H1 (cell line): ENCODE measurements around the gene MRGPRX2. TPM values are rescaled to one million over a fixed set of nuclear protein-coding genes. Genes with fewer than 3 reads are reported as not detected.

Experiments
- CTCF ChIA-PET: fragments of 300-600 bp; sonication (Branson Sonifier 250); formaldehyde crosslinking; loops from one replicate; lab custom pipeline; 2021; ENCODE audit not compliant: partially characterized antibody; lab: Charles Lee
- POLR2A ChIA-PET: fragments of 300-600 bp; sonication (Branson Sonifier 250); formaldehyde crosslinking; loops from one replicate; lab custom pipeline; 2021; ENCODE audit warnings: inconsistent platforms; ENCODE audit not compliant: partially characterized antibody; lab: Charles Lee
- DNase-seq, 2 experiments: peaks; one replicate each; pipeline versions ENCODE4 v3.0.0 to v3.0.0-alpha.2; 2010 to 2022; ENCODE audit warnings: low spot score in 2 of 2, low read depth in 1 of 2, mixed read lengths in 1 of 2
- FAIRE-seq: peaks from 2 replicates; lab custom pipeline; 2011; peaks lifted over from hg19 to GRCh38; lab: Jason Lieb, UNC
- H2AFZ ChIP-seq: 2 replicates; pipeline ENCODE4 v1.8.1; 2012; ENCODE audit warnings: low read length, inconsistent platforms
- H2AK5ac ChIP-seq: 2 replicates; pipeline ENCODE4 v1.6.1; 2013; ENCODE audit warnings: low read depth, low read length
- H2BK120ac ChIP-seq: replicated peaks from 2 replicates; pipeline ENCODE3; 2013; ENCODE audit warnings: low read depth, low read length, inconsistent platforms
- H2BK12ac ChIP-seq: 2 replicates; pipeline ENCODE4 v1.6.1; 2013; ENCODE audit warnings: low read depth, low read length
- H2BK15ac ChIP-seq: 2 replicates; pipeline ENCODE4 v1.6.1; 2013; ENCODE audit warnings: low read length
- H2BK20ac ChIP-seq: 2 replicates; pipeline ENCODE4 v1.6.1; 2013; ENCODE audit warnings: low read length
- H2BK5ac ChIP-seq: 2 replicates; pipeline ENCODE4 v1.6.1; 2013; ENCODE audit warnings: low read depth, low read length
- H3K14ac ChIP-seq: 2 replicates; pipeline ENCODE4 v1.6.1; 2013; ENCODE audit warnings: inconsistent platforms; ENCODE audit not compliant: insufficient read length
- H3K18ac ChIP-seq: 2 replicates; pipeline ENCODE4 v1.6.1; 2013; ENCODE audit warnings: low read length; ENCODE audit errors: extremely low read depth
- H3K23ac ChIP-seq: 2 replicates; pipeline ENCODE4 v1.6.1; 2013; ENCODE audit warnings: inconsistent platforms; ENCODE audit not compliant: insufficient read length
- H3K23me2 ChIP-seq: 2 replicates; pipeline ENCODE4 v1.6.1; 2013; ENCODE audit warnings: low read depth, low read length
- H3K27ac ChIP-seq: 2 replicates; pipeline ENCODE4 v1.6.1; 2011; ENCODE audit warnings: low read depth, low read length, inconsistent platforms
- H3K27me3 ChIP-seq, 4 experiments: replicated peaks in 1 of 4; 1 replicate in 1 of 4; 2 replicates in 3 of 4; pipeline versions ENCODE4 v1.6.1 to v1.8.1; 2011 to 2013; ENCODE audit warnings: low read length in 3 of 4, mild to moderate bottlenecking in 3 of 4, inconsistent platforms in 2 of 4, mixed read lengths in 2 of 4, moderate library complexity in 1 of 4; ENCODE audit not compliant: control insufficient read depth in 3 of 4, insufficient read depth in 3 of 4; ENCODE audit errors: extremely low read depth in 1 of 4
- H3K36me3 ChIP-seq, 4 experiments: 2 replicates each; pipeline versions ENCODE4 v1.6.1 to v1.8.1; 2011 to 2013; ENCODE audit warnings: mild to moderate bottlenecking in 4 of 4, low read length in 3 of 4, moderate library complexity in 2 of 4, control low read depth in 1 of 4, inconsistent platforms in 1 of 4; ENCODE audit not compliant: insufficient read depth in 4 of 4, control insufficient read depth in 2 of 4
- H3K4ac ChIP-seq: replicated peaks from 2 replicates; pipeline ENCODE3; 2013; ENCODE audit warnings: low read length, low read depth, mixed read lengths, inconsistent platforms; ENCODE audit not compliant: insufficient read length
- H3K4me1 ChIP-seq, 4 experiments: replicated peaks in 1 of 4; 1 replicate in 1 of 4; 2 replicates in 3 of 4; pipeline versions ENCODE4 v1.6.1 to v1.8.1; 2011 to 2013; ENCODE audit warnings: low read length in 3 of 4, inconsistent platforms in 2 of 4, mixed read lengths in 1 of 4; ENCODE audit not compliant: insufficient read depth in 4 of 4, control insufficient read depth in 3 of 4
- H3K4me2 ChIP-seq, 2 experiments: 2 replicates each; pipeline versions ENCODE4 v1.6.1 to v1.8.1; 2011 to 2013; ENCODE audit warnings: low read depth in 2 of 2, low read length in 2 of 2, control low read depth in 1 of 2, inconsistent platforms in 1 of 2, mild to moderate bottlenecking in 1 of 2; ENCODE audit not compliant: insufficient read depth in 1 of 2
- H3K4me3 ChIP-seq, 4 experiments: fragments of 200-600, 300-600 bp in 1 of 4; sonication (generic), shearing (Covaris generic), sonication (Bioruptor Twin) in 1 of 4; 2 replicates each; pipeline versions ENCODE4 v1.5.1 to v1.8.1; 2011 to 2016; ENCODE audit warnings: low read length in 4 of 4, low read depth in 3 of 4, control low read depth in 2 of 4, inconsistent platforms in 2 of 4, mild to moderate bottlenecking in 2 of 4, mixed read lengths in 1 of 4, moderate library complexity in 1 of 4; ENCODE audit not compliant: insufficient read depth in 2 of 4; ENCODE audit errors: extremely low read depth in 1 of 4
- H3K56ac ChIP-seq: replicated peaks from 2 replicates; pipeline ENCODE3; 2013; ENCODE audit warnings: low read depth, mild to moderate bottlenecking, mixed read lengths, low read length, inconsistent platforms; ENCODE audit not compliant: insufficient read length
- H3K79me1 ChIP-seq: 2 replicates; pipeline ENCODE4 v1.6.1; 2013; ENCODE audit warnings: low read depth, low read length, control low read depth
- H3K79me2 ChIP-seq, 2 experiments: 2 replicates each; pipeline versions ENCODE4 v1.6.1 to v1.8.1; 2012 to 2013; ENCODE audit warnings: low read length in 2 of 2, mild to moderate bottlenecking in 2 of 2, inconsistent platforms in 1 of 2; ENCODE audit not compliant: insufficient read depth in 2 of 2, control insufficient read depth in 1 of 2
- H3K9ac ChIP-seq, 4 experiments: replicated peaks in 1 of 4; 1 replicate in 1 of 4; 2 replicates in 3 of 4; pipeline versions ENCODE4 v1.6.1 to v1.8.1; 2011 to 2013; ENCODE audit warnings: low read depth in 3 of 4, low read length in 3 of 4, control low read depth in 2 of 4, mild to moderate bottlenecking in 2 of 4, moderate library complexity in 2 of 4, inconsistent platforms in 1 of 4; ENCODE audit errors: extremely low read depth in 1 of 4
- H3K9me3 ChIP-seq, 2 experiments: 2 replicates each; pipeline versions ENCODE4 v1.6.1 to v1.8.1; 2012 to 2013; ENCODE audit warnings: mild to moderate bottlenecking in 2 of 2, moderate library complexity in 2 of 2, control low read depth in 1 of 2, inconsistent platforms in 1 of 2, low read depth in 1 of 2, low read length in 1 of 2, mixed read lengths in 1 of 2; ENCODE audit not compliant: insufficient read depth in 2 of 2
- H4K20me1 ChIP-seq, 2 experiments: replicated peaks in 1 of 2; 2 replicates each; pipeline versions ENCODE3 to v1.8.1; 2011 to 2013; ENCODE audit warnings: inconsistent platforms in 2 of 2, low read length in 2 of 2, mild to moderate bottlenecking in 1 of 2; ENCODE audit not compliant: insufficient read depth in 2 of 2, control insufficient read depth in 1 of 2
- H4K5ac ChIP-seq: 2 replicates; pipeline ENCODE4 v1.6.1; 2013; ENCODE audit warnings: low read length, low read depth, mixed read lengths, inconsistent platforms; ENCODE audit not compliant: insufficient read length
- H4K8ac ChIP-seq: 2 replicates; pipeline ENCODE4 v1.8.0; 2013; ENCODE audit warnings: mild to moderate bottlenecking, moderate library complexity, low read length, inconsistent platforms; ENCODE audit not compliant: insufficient read depth; ENCODE audit errors: extremely low read depth
- H4K91ac ChIP-seq: replicated peaks from 2 replicates; pipeline ENCODE3; 2013; ENCODE audit warnings: low read length, mixed read lengths, inconsistent platforms; ENCODE audit not compliant: insufficient read length
- ATF3 ChIP-seq: IDR thresholded peaks from 2 replicates; pipeline ENCODE4 v1.6.1; 2011; ENCODE audit warnings: low read depth, mild to moderate bottlenecking, low read length; ENCODE audit not compliant: insufficient read depth
- JUND ChIP-seq: IDR thresholded peaks from 2 replicates; pipeline ENCODE4 v1.6.1; 2011; ENCODE audit warnings: mild to moderate bottlenecking, improper control_type of control experiment, low read length
- WGBS, 2 experiments: shearing (Covaris generic) in 1 of 2; methylation state at CpG; one replicate each; pipeline versions ENCODE4 v1.1.6 to v1.1.7; 2013 to 2015; ENCODE audit warnings: low lambda C conversion rate in 2 of 2, mixed read lengths in 2 of 2, inconsistent platforms in 1 of 2, low coverage in 1 of 2, missing lambda C conversion rate in 1 of 2; ENCODE audit not compliant: insufficient replicate concordance in 2 of 2, insufficient coverage in 1 of 2, insufficient read length in 1 of 2; ENCODE audit errors: extremely low coverage in 1 of 2, missing lambda C conversion rate in 1 of 2; 5-methylcytosine and 5-hydroxymethylcytosine counted together
- polyA plus RNA-seq, 7 experiments: library from polyadenylated mRNA; depleted of rRNA in 3 of 7; stranded (reverse) in 5 of 7; unstranded in 2 of 7; fragments of >200 nt in 5 of 7; fragments of 200-250 nt in 2 of 7; gene quantifications; 1 replicate in 5 of 7; 2 replicates in 1 of 7; 4 replicates in 1 of 7; pipeline versions ENCODE4 v1.2.1 to v1.2.3, GENCODE V29; 2011 to 2013; ENCODE audit warnings: missing spikeins in 2 of 7, mixed read lengths in 2 of 7
- total RNA-seq: library from RNA; stranded (reverse); fragmentation: NEBNext Ultra II Directional; extraction: Animal tissue kit (Norgen Biotek cat#: 25700); gene quantifications from 2 replicates; pipeline ENCODE4 v1.2.1, GENCODE V29; 2021

The MRGPRX2 gene
- total and polyA plus RNA-seq, 2 of the 8 experiments (the other 6 are each of a cell fraction or from before 2014, with no cell fraction given) = not detected

GRCh38 chr11:19018901-19019300 is 41.6 kb downstream of the MRGPRX2 start:
- H3K4me3 ChIP-seq = no peak overlapping the region
- no peaks in the 10 kb centered on the region for H3K4me1 ChIP-seq
- H3K23ac ChIP-seq = no peak overlapping the region
- no peak overlapping the region for H3K4ac ChIP-seq
- FAIRE-seq (peak; percentile 65), DNase-seq (peak in 1 of 2 experiments; percentile 62)
- H3K79me2 ChIP-seq = no peaks in the 10 kb centered on the region
- H2BK5ac ChIP-seq = no peak overlapping the region
- H3K9ac ChIP-seq = no peak overlapping the region
- ChIA-PET POLR2A (no interaction called here), CTCF (interaction anchor here (1.3 kb wide), 2 partner anchors 51 to 60 kb away, joined by 4 read pairs; no protein-coding TSS in a partner anchor)
- no peaks in the 10 kb centered on the region for H3K23me2 ChIP-seq
- no peak overlapping the region for H4K8ac ChIP-seq
- no peak overlapping the region for H2AK5ac ChIP-seq
- 51% methylated on average over 3 of the region's 3 CpGs; no CpG with 5 or more reads in 1 of the 2 experiments for WGBS, 2 experiments
- no peak overlapping the region for H3K14ac ChIP-seq
- H4K5ac ChIP-seq = no peak overlapping the region
- no peak overlapping the region for H3K4me2 ChIP-seq
- no peak overlapping the region for H2BK12ac ChIP-seq
- no peaks in the 10 kb centered on the region for H3K9me3 ChIP-seq
- no peak overlapping the region for H2AFZ ChIP-seq
- H3K36me3 ChIP-seq = no peaks in the 10 kb centered on the region
- H3K27ac ChIP-seq = no peak overlapping the region
- no peak overlapping the region for H3K56ac ChIP-seq
- peaks cover 0 to 1% (median 0%) of the 10 kb centered on the region in 4 experiments; a peak in 1 of 7 replicates for H3K27me3 ChIP-seq
- H2BK15ac ChIP-seq = no peak overlapping the region
- H2BK20ac ChIP-seq = no peak overlapping the region
- no peaks in the 10 kb centered on the region for H3K79me1 ChIP-seq
- no peak overlapping the region for H2BK120ac ChIP-seq
- peaks cover 0 to 2% of the 10 kb centered on the region in 2 experiments for H4K20me1 ChIP-seq
- no peak overlapping the region for H4K91ac ChIP-seq
- H3K18ac ChIP-seq = no peak overlapping the region
- TF ChIP-seq ATF3 = no peak
- TF ChIP-seq JUND = no peak
